ENCODE data around the gene TP73. TPM values are rescaled to one million over a fixed set of nuclear protein-coding genes. Genes with fewer than 3 reads are reported as not detected.

TP73 gene
- total RNA-seq, 2 donors from 2014 or later, result 5.1 to 15.1 TPM

DNA sequence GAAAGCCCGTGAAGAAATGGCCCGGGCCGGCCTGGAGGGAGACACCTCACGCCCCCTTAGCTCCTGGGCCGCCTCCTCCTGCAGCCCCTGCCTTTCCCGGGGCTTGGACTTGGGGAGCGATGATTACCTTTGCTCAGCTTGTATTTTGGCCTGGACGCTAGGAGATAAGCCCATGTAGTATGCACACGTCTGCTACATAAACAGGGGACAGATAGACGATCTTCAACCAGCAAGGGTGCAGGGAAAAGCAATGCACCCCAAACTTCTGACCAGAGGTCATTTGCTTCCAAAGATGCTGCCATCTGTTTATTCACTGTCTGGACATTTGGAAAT, 936 bp downstream of the TP73 start:
- H3K36me3 ChIP-seq, result no peaks in the 10 kb centered on the region
- no peak overlapping the region for H3K4me3 ChIP-seq
- TF ChIP-seq POLR2A (IDR thresholded peaks at IDR 0.05), result no peak
- no peak for TF ChIP-seq POLR2AphosphoS5 (IDR thresholded peaks at IDR 0.05)
- TF ChIP-seq, protein P1, sequence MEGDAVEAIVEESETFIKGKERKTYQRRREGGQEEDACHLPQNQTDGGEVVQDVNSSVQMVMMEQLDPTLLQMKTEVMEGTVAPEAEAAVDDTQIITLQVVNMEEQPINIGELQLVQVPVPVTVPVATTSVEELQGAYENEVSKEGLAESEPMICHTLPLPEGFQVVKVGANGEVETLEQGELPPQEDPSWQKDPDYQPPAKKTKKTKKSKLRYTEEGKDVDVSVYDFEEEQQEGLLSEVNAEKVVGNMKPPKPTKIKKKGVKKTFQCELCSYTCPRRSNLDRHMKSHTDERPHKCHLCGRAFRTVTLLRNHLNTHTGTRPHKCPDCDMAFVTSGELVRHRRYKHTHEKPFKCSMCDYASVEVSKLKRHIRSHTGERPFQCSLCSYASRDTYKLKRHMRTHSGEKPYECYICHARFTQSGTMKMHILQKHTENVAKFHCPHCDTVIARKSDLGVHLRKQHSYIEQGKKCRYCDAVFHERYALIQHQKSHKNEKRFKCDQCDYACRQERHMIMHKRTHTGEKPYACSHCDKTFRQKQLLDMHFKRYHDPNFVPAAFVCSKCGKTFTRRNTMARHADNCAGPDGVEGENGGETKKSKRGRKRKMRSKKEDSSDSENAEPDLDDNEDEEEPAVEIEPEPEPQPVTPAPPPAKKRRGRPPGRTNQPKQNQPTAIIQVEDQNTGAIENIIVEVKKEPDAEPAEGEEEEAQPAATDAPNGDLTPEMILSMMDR (IDR thresholded peaks at IDR 0.05), result no peak
- peaks cover 8% of the 10 kb centered on the region for H3K4me1 ChIP-seq (replicated peaks)
- intact Hi-C loops (cut with DNase I), result no loop called here
- peaks cover 13% of the 10 kb centered on the region for H3K27me3 ChIP-seq (replicated peaks; ENCODE audit: insufficient read depth)
- no peak overlapping the region for H3K27ac ChIP-seq
- no peaks in the 10 kb centered on the region for H3K9me3 ChIP-seq
- no peak for DNase-seq (ENCODE audit: low spot score)
- 51% methylated on average over 10 of the region's 10 CpGs for WGBS

DNA sequence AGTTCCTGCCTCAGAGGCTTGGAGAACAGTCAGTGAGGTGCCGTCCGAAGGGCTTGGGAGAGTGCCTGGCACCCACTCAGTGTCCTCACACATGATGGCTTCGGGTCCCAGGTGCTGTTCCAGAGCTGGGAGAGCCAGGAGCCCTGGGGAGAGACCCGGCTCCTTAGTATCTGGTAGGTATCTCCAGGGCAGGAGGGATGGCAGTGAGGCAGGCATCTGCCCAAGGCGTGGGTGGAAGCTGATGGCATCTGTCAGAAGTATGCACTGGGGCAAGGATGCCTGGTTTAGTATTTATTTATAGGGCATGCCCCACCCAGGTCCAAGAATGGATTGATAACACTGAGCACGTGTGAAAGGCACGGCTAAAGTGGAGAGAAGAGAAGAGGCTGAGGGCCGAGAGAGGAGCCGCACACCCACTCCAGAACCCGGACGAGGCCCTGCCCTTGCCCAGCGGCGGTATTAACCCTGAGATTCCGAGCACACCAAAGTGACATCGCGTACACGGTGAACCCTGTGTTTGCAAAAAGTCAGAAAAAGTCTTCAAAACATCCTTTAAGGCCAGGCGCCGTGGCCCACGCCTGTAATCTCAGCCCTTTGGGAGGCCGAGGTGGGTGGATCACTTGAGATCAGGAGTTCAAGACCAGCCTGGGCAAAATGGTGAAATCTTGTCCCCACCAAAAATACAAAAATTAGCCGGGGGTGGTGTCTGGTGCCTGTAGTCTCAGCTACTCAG, 2.4 kb downstream of the TP73 start:
- Histone ChIP-seq H3K36me3 (no peaks in the 10 kb centered on the region), H3K27me3 (replicated peaks; ENCODE audit: insufficient read depth) (peaks cover 13% of the 10 kb centered on the region), H3K27ac (no peak overlapping the region), H3K9me3 (no peaks in the 10 kb centered on the region), H3K4me3 (no peak overlapping the region), H3K4me1 (replicated peaks) (peaks cover 8% of the 10 kb centered on the region)
- no peak for TF ChIP-seq POLR2A (IDR thresholded peaks at IDR 0.05)
- TF ChIP-seq POLR2AphosphoS5 (IDR thresholded peaks at IDR 0.05), result no peak
- TF ChIP-seq, protein P1 (IDR thresholded peaks at IDR 0.05), result no peak
- intact Hi-C loops (cut with DNase I), result no loop called here
- 91% methylated on average over 22 of the region's 22 CpGs for WGBS
- no peak for DNase-seq (ENCODE audit: low spot score)

DNA sequence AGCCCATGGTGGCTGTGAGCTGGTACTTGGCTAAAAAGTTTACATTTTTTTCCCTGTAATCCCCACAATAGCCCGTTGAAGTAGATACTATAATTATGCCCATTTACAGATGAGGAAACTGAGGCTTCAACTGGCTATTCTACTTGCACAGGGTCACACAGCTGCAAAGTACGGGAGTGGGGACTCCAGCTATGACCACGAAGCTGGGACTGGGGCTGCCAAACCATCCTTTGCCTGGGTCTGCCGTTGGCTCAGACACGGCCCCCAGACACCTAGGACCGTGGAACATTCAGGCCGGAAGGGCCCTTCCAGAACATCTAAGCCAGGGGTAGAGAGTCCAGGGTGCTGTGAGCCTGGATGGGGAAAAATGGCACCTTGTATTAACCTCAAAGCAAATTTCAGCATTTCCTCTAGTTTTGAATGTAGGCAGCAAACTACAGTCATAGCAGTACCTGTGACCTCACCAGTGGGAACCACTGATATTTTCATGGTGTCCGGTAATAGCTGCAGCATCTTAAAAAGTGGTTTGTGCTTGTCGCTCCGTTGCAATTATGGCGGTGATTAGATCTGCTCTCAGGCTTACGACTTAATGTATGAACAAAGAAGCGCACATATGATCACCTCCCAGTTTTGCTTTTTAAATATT, 4.3 kb downstream of the TP73 start:
- H3K4me1 ChIP-seq (replicated peaks), result peaks cover 5% of the 10 kb centered on the region
- no peaks in the 10 kb centered on the region for H3K36me3 ChIP-seq
- H3K4me3 ChIP-seq, result no peak overlapping the region
- TF ChIP-seq, protein P1 (IDR thresholded peaks at IDR 0.05), result no peak
- TF ChIP-seq POLR2AphosphoS5 (IDR thresholded peaks at IDR 0.05), result no peak
- no peak overlapping the region for H3K27ac ChIP-seq
- no peak for DNase-seq (ENCODE audit: low spot score)
- H3K27me3 ChIP-seq (replicated peaks; ENCODE audit: insufficient read depth), result peaks cover 3% of the 10 kb centered on the region
- 90% methylated on average over 13 of the region's 13 CpGs for WGBS
- intact Hi-C loops (cut with DNase I), result no loop called here
- no peaks in the 10 kb centered on the region for H3K9me3 ChIP-seq

DNA sequence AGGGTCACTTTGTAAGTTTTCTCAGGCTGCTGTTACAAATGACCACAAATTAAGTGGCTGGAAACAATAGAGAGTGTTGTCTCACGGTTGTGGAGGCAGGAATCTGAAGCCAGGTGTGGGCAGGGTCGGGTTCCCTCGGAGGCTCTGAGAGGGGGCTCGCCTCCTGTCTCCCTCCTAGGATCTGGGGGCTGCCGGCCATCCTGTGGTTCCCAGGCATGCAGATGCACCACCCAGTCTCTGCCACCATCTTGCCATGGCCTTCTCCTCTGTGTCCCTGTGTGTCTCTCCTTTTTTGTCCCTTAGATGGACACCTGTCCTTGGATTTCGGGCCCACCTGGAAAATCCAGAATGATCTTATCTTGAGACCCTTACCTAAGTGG, 4.8 kb downstream of the TP73 start:
- H3K4me3 ChIP-seq, result no peak overlapping the region
- WGBS, result 87% methylated on average over 6 of the region's 6 CpGs
- intact Hi-C loops (cut with DNase I), result no loop called here
- no peak for DNase-seq (ENCODE audit: low spot score)
- H3K27ac ChIP-seq, result no peak overlapping the region
- H3K36me3 ChIP-seq, result no peaks in the 10 kb centered on the region
- H3K4me1 ChIP-seq (replicated peaks), result no peaks in the 10 kb centered on the region
- no peaks in the 10 kb centered on the region for H3K9me3 ChIP-seq
- no peaks in the 10 kb centered on the region for H3K27me3 ChIP-seq (replicated peaks; ENCODE audit: insufficient read depth)
- TF ChIP-seq, protein P1 (IDR thresholded peaks at IDR 0.05), result no peak
- TF ChIP-seq POLR2AphosphoS5 (IDR thresholded peaks at IDR 0.05) (no peak), POLR2A (IDR thresholded peaks at IDR 0.05) (no peak)
